HG02588 (cell line): ENCODE results near the gene ZC3H10.

Source experiments
- ATAC-seq: cut with Tn5 transposase; IDR thresholded peaks from one replicate; pipeline ENCODE4 v1.9.1; 2021; ENCODE audit warnings: mild to moderate bottlenecking, moderate library complexity; ENCODE audit not compliant: unreplicated experiment

The ZC3H10 gene

GRCh38 chr12:56169229-56169759 lies 51.2 kb downstream of the ZC3H10 start:
- no peak for ATAC-seq

- ATAC-seq: no peak
Observed at GRCh38 chr12:56172839-56173238, 54.8 kb downstream of the ZC3H10 start.
